ENCODE data around the gene SLC22A4.

DNA sequence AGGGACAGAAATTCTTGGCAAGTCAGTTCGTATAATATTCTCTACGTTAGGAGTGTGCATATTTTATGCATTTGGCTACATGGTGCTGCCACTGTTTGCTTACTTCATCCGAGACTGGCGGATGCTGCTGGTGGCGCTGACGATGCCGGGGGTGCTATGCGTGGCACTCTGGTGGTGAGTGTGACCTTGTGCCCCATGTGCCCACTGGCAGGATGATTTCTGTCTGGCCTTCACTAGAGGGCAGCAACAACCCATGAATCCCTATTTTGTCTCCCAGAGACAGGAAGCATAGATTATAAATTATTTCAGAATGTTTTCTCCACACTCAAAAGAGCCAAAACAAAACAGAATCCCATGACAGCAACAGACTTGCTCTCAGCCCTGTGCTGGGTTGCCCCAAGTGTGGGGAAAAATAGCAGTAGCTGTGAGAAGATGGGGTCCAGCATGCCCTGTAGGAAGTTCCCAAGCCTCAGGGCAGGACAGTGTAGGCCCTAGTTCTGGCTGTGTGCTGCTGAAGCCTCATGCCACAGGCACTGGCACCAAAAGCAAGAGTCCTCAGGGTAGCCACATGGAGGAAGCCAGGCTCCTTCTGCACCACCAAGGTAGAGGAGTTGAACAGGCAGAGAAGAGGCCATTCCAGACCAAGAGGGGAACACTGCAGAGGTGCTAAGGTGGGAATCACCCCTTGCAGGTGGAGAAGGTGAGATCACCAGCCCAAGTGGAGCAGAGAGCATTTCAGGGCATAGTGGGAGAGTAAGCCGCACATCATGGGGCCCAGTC lies 91.3 kb downstream of the SLC22A4 start:
- no peak for TF ChIP-seq POLR2A (IDR thresholded peaks at IDR 0.05)
- peak; percentile 70 to 83 (median 78) for TF ChIP-seq CTCF (IDR thresholded peaks at IDR 0.05)
